ENCODE data around the gene MOB3B. TPM values are rescaled to one million over a fixed set of nuclear protein-coding genes. Genes with fewer than 3 reads are reported as not detected.

MOB3B gene
- total and polyA plus RNA-seq, 2 of the 13 experiments (the other 11 are each of a cell fraction or from before 2014, with no cell fraction given): 0.03 to 0.09 TPM

DNA sequence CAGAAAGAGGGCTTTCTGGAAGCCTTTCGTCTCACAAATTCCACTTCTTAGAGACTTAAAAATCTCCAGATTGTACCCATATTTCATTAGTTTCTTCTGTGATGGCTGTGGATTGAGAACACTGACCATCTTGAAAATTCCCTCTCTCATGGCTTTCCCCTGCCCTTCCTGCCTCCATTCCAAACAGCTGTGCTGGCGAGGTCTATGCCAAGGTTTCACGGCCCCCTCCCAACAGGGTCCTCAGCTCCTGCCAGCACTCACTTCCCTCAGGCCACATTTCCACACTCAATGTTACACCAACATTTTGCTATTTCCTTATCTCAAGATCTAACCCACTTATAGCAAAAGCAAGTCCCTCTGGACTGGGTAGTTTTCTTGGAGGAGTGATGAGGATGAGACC lies 192.4 kb downstream of the MOB3B start:
- in situ Hi-C loops (cut with HindIII; ENCODE audit: extremely low pct_ligation_motif_present, low pct_unique_long_range_greater_than_20kb): loop anchor here (25.0 kb wide), 1 partner anchor 725 kb away; no protein-coding TSS in a partner anchor

DNA sequence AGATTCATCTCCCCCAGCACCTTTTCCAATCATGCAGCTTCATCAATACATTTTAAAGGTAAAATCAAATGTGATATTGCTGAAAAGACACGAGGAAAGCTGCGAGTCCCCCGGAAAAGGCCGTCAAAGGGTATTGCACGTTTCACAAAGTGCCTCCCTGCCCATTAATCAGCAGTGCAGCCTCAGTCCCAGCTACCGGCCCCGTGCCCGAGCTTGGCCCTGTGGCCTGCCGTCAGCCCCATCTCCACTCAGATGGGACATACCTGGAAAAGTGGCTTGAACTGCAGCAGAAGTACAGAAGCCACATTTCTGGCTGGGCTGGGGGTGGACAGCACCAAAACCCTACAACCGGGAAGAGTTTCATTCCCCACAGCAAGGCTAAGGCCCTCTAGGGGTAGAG lies 192.8 kb downstream of the MOB3B start:
- BruUV-seq (replicated peaks): no TSS peak
- in situ Hi-C loops (cut with HindIII; ENCODE audit: extremely low pct_ligation_motif_present, low pct_unique_long_range_greater_than_20kb): loop anchor here (25.0 kb wide), 1 partner anchor 725 kb away; no protein-coding TSS in a partner anchor
- no peak for FAIRE-seq
- TF ChIP-seq, protein P1, sequence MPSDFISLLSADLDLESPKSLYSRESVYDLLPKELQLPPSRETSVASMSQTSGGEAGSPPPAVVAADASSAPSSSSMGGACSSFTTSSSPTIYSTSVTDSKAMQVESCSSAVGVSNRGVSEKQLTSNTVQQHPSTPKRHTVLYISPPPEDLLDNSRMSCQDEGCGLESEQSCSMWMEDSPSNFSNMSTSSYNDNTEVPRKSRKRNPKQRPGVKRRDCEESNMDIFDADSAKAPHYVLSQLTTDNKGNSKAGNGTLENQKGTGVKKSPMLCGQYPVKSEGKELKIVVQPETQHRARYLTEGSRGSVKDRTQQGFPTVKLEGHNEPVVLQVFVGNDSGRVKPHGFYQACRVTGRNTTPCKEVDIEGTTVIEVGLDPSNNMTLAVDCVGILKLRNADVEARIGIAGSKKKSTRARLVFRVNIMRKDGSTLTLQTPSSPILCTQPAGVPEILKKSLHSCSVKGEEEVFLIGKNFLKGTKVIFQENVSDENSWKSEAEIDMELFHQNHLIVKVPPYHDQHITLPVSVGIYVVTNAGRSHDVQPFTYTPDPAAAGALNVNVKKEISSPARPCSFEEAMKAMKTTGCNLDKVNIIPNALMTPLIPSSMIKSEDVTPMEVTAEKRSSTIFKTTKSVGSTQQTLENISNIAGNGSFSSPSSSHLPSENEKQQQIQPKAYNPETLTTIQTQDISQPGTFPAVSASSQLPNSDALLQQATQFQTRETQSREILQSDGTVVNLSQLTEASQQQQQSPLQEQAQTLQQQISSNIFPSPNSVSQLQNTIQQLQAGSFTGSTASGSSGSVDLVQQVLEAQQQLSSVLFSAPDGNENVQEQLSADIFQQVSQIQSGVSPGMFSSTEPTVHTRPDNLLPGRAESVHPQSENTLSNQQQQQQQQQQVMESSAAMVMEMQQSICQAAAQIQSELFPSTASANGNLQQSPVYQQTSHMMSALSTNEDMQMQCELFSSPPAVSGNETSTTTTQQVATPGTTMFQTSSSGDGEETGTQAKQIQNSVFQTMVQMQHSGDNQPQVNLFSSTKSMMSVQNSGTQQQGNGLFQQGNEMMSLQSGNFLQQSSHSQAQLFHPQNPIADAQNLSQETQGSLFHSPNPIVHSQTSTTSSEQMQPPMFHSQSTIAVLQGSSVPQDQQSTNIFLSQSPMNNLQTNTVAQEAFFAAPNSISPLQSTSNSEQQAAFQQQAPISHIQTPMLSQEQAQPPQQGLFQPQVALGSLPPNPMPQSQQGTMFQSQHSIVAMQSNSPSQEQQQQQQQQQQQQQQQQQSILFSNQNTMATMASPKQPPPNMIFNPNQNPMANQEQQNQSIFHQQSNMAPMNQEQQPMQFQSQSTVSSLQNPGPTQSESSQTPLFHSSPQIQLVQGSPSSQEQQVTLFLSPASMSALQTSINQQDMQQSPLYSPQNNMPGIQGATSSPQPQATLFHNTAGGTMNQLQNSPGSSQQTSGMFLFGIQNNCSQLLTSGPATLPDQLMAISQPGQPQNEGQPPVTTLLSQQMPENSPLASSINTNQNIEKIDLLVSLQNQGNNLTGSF (CRISPR knock-in tag; IDR thresholded peaks at IDR 0.05): no peak
- TF ChIP-seq SKI (IDR thresholded peaks at IDR 0.05; ENCODE audit: partially characterized antibody): no peak
- TF ChIP-seq ZNF224 (CRISPR knock-in tag; IDR thresholded peaks at IDR 0.05): no peak
- no peak for TF ChIP-seq ZSCAN20 (CRISPR knock-in tag; IDR thresholded peaks at IDR 0.05; ENCODE audit: borderline replicate concordance)
- TF ChIP-seq, protein P2, sequence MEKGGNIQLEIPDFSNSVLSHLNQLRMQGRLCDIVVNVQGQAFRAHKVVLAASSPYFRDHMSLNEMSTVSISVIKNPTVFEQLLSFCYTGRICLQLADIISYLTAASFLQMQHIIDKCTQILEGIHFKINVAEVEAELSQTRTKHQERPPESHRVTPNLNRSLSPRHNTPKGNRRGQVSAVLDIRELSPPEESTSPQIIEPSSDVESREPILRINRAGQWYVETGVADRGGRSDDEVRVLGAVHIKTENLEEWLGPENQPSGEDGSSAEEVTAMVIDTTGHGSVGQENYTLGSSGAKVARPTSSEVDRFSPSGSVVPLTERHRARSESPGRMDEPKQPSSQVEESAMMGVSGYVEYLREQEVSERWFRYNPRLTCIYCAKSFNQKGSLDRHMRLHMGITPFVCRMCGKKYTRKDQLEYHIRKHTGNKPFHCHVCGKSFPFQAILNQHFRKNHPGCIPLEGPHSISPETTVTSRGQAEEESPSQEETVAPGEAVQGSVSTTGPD (CRISPR knock-in tag; IDR thresholded peaks at IDR 0.05): no peak
- no peak for TF ChIP-seq ZNF737 (CRISPR knock-in tag; IDR thresholded peaks at IDR 0.05; ENCODE audit: borderline replicate concordance)
- no peak for TF ChIP-seq ZNF235 (CRISPR knock-in tag; IDR thresholded peaks at IDR 0.05; ENCODE audit: borderline replicate concordance)
- no peak for TF ChIP-seq U2AF1 (optimal IDR thresholded peaks at IDR 0.05; ENCODE audit: low read depth, low read length)
- TF ChIP-seq ZNF33B (CRISPR knock-in tag; IDR thresholded peaks at IDR 0.05): no peak
- TF ChIP-seq ZNF263 (CRISPR knock-in tag; IDR thresholded peaks at IDR 0.05): no peak
- no peak for TF ChIP-seq MYC (CRISPR knock-in tag; IDR thresholded peaks at IDR 0.05; ENCODE audit: borderline replicate concordance)

More for the DNA sequence above, 192.4 kb downstream of the MOB3B start:
- TF ChIP-seq KDM6A (CRISPR knock-in tag; IDR thresholded peaks at IDR 0.05; ENCODE audit: low read depth) (no peak), ZSCAN12 (CRISPR knock-in tag; IDR thresholded peaks at IDR 0.05) (no peak), ZNF619 (CRISPR knock-in tag; IDR thresholded peaks at IDR 0.05) (no peak)
- Histone ChIP-seq H3K9me3 (ENCODE audit: low read length) (no peaks in the 10 kb centered on the region), H3K9ac (ENCODE audit: insufficient read depth, low read depth, low read length) (no peak overlapping the region), H2AFZ (ENCODE audit: low read length) (no peak overlapping the region), H3K4me2 (ENCODE audit: low read depth, low read length) (no peak overlapping the region), H4K20me1 (ENCODE audit: insufficient read depth, low read length) (no peaks in the 10 kb centered on the region), H3K79me2 (ENCODE audit: insufficient read depth, low read length) (no peaks in the 10 kb centered on the region), H3K4me1 (ENCODE audit: insufficient read depth, low read length) (no peaks in the 10 kb centered on the region), H3K27ac (ENCODE audit: extremely low read length, insufficient read depth, low read length) (no peak overlapping the region), H3K36me3 (replicated peaks in 1 of 2; ENCODE audit: control insufficient read depth in 1 of 2, insufficient read depth in 2 of 2, low read length in 2 of 2) (no peaks in the 10 kb centered on the region), H3K4me3 (replicated peaks in 1 of 3; ENCODE audit: insufficient read depth in 1 of 3, low read depth in 2 of 3, low read length in 3 of 3) (no peak overlapping the region), H3K27me3 (ENCODE audit: control insufficient read depth in 1 of 2, insufficient read depth in 2 of 2, low read length in 2 of 2) (peaks cover 0 to 7% of the 10 kb centered on the region in 2 experiments; a peak in 1 of 5 replicates)
- WGBS (ENCODE audit: low lambda C conversion rate): 75% methylated on average over 2 of the region's 3 CpGs
- no TSS peak for BruUV-seq (replicated peaks)
- FAIRE-seq (no peak), ATAC-seq (no peak), DNase-seq (ENCODE audit: low spot score) (no peak)
- ChIA-PET CTCF (ENCODE audit: low intra/inter-chr PET ratio, low total read pairs) (no interaction called here), POLR2A (no interaction called here)
- intact Hi-C loops (cut with micrococcal nuclease; ENCODE audit: unreplicated experiment): no loop called here

More for the DNA sequence above, 192.8 kb downstream of the MOB3B start:
- ATAC-seq: no peak
- ChIA-PET POLR2A (no interaction called here), CTCF (ENCODE audit: low intra/inter-chr PET ratio, low total read pairs) (interaction anchor here (1.1 kb wide), 1 partner anchor 193 kb away, joined by 3 read pairs; the partner anchor contains the start of gene MOB3B)
- Histone ChIP-seq H3K9me3 (ENCODE audit: low read length) (no peaks in the 10 kb centered on the region), H3K79me2 (ENCODE audit: insufficient read depth, low read length) (no peaks in the 10 kb centered on the region), H3K9ac (ENCODE audit: insufficient read depth, low read depth, low read length) (no peak overlapping the region), H3K36me3 (replicated peaks in 1 of 2; ENCODE audit: control insufficient read depth in 1 of 2, insufficient read depth in 2 of 2, low read length in 2 of 2) (no peaks in the 10 kb centered on the region), H3K4me2 (ENCODE audit: low read depth, low read length) (no peak overlapping the region), H3K4me1 (ENCODE audit: insufficient read depth, low read length) (no peaks in the 10 kb centered on the region), H3K27ac (ENCODE audit: extremely low read length, insufficient read depth, low read length) (no peak overlapping the region), H2AFZ (ENCODE audit: low read length) (no peak overlapping the region), H3K27me3 (ENCODE audit: control insufficient read depth in 1 of 2, insufficient read depth in 2 of 2, low read length in 2 of 2) (peaks cover 0 to 7% of the 10 kb centered on the region in 2 experiments; a peak in 1 of 5 replicates), H3K4me3 (replicated peaks in 1 of 3; ENCODE audit: insufficient read depth in 1 of 3, low read depth in 2 of 3, low read length in 3 of 3) (no peak overlapping the region), H4K20me1 (ENCODE audit: insufficient read depth, low read length) (no peaks in the 10 kb centered on the region)
- 66% methylated on average over 6 of the region's 10 CpGs for WGBS (ENCODE audit: low lambda C conversion rate)
- no peak for DNase-seq (ENCODE audit: low spot score)
- intact Hi-C loops (cut with micrococcal nuclease; ENCODE audit: unreplicated experiment): no loop called here

Measured in HepG2 (cell line).